HG03039 (cell line): Measurements from ENCODE around the gene GIPC3.
"Not testable (repeated sequence)": the region's sequence is repeated elsewhere in the genome, so short reads cannot be mapped to it uniquely, and the experiment has no call there.

Source experiments
- ATAC-seq: cut with Tn5 transposase; IDR thresholded peaks from one replicate; pipeline ENCODE4 v1.9.1; 2021; ENCODE audit warnings: mild to moderate bottlenecking, moderate library complexity; ENCODE audit not compliant: unreplicated experiment

GIPC3 gene

DNA sequence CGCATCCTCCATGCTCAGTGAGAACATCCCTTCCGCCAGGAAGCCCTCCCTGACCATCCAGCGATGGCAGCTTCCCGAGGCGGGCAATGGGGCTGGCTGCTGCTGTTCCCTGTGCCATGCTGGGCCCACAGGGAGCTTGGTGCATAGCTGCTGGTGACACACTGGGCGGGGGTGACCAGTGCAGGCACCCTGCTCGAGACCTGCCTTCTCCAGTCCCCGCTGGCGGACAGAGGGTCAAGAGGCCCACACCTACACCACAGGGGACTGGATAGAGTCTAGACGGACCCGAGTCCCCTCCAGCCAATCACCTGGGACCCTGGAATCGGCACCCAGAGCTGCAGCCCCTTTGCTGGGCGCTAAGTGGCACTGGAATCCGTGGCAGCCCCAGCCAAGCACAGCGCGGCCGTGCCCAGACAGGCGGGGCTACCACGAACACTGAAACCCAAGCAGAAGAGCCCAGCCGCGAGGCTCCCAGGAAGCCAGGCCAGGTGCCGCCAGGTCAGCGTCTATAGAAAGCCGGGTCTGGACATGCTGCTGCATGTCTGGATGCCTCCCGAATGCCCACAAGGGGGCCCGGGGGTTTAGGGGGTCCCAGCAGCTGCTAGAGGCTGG lies 30.4 kb downstream of the GIPC3 start:
- ATAC-seq: no peak

DNA sequence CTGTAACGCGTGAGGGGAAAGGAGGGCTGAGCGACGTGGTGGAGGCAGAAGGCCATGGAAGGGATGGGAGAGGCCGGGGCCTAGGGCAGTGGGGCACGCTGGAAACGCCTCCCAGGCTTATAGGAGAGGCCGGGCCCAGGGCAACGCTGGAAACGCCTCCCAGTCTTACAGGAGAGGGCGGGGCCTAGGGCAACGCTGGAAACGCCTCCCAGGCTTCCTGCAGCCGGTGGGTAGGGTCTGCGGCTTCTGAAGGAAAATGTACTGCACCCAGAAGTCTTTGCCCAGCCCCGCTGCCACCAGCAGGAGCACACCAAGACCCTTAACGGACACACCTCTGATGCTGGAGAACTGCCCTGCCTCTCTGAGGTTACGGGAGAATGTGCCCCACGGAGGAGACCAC lies 32.2 kb downstream of the GIPC3 start:
- ATAC-seq: no peak

DNA sequence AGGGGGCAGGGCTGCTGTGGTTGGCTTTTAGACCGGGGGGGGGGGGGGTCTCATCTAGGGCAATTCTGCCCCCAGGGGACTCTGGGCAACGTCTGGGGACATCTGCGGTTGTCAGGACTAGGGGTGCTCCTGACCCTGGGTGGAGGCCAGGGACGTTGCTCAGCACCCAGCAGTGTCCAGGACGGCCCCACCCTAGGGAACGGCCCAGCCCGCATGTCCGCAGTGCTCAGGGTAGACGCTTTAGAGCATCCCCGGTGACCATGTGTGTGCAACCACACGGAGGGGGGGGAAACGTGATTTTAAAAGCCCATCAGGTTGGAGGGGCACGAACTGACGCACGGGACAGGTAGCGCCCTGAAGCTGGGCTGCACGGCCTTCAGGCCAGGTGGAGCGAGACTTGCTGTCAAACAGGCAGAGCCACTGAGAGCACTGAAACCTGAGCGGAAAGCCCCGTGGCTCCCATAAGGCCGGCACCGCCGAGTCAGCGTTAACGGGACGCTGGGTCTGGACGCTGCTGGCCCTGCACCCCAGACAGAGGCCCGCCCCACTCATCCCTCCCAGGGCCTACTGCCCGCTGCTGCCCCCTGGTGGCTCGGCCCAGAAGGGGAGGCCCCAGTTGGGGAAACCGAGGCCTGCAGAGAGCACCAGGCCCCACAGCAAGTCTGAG lies 33.0 kb downstream of the GIPC3 start:
- no peak for ATAC-seq

DNA sequence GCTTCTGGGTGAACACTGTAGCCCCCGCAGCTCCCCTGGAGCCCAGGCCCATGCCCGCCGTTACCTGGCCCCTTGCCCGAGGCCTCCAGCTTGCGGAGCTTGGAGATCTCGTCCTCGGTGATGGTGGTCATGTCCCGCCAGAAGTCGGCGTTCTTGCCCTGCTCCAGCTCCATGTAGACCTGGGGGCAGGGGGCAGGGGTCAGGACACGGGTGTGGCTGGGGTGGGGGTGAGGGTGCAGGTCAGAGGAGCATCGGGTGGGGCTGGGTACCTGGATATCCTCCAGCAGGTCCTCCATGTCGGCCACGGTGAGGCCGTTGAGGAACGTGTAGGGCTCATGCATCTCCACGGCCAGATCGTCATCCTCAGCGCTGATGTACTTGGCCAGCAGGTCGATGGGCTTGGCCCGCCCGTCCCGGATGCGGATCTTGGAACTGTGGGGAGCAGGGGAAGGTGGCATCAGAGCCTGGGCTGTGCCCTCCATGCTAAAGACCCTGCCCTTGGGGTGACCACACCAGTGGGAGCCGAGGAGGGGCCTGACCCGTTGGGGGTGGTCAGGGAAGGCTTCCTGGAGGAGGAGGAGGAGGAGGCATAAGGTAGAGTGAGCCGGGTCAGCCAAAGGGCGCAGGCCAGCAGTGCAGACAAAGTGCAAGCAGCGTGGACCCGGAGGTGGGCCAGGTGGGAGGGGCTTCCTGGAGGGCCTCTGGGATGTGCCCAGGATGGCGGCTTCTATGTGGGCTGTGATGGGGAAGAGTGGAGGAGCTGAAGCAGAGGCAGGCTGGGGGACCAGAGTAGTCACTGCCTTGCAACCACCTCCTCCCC lies 33.7 kb downstream of the GIPC3 start:
- ATAC-seq: no peak

DNA sequence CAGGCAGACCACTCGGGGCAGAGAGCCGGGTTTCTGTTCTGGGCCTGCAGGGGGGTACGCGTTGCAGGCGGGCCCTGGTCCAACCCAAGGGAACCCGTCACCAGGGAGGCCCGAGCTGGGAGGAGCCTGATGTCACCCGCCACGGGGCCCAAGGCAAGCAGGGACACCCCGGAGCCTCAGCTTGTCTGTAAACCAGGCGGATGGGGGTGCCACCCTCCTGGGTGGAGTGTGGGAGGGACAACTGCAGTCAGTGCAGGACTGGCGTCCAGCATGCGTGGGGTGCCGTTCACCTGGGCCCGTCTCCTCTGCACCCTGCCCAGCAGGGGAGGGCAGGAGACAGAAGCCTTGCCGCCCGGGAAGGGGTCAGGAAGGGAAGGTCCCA lies 34.3 kb downstream of the GIPC3 start:
- no peak for ATAC-seq

DNA sequence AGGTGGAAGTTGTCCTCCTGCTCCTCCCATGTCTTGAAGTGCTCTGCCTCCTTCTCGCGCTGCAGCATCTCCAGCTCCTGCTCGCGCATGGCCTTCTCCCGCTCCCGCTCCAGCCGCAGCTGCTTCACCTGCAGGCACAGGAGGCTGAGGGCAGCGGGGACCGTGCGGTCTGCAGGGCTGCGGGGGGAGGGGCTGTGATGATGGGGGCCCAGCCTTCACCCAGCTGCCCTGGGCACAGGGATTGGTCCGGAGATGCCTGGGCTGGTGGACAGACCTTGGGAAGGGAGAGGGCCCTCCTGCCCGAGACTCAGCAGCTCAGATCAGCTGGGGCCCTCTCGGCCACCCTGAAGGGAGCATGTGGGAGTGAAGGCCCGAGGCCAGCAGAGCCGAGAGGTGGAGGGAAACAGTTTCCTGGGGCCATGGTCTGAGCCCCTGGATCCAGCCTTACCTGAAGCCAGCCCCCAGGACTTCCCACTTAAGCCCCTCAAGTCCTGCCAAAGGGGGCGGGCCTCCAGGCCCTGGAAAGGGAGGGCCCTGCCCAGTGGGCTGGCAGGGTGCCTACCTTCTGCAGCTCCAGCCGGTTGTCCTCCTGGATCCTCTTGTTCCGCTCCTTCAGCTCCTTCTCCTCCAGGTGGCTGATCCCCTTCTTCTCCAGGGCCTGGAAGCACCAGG lies 35.0 kb downstream of the GIPC3 start:
- no peak for ATAC-seq

DNA sequence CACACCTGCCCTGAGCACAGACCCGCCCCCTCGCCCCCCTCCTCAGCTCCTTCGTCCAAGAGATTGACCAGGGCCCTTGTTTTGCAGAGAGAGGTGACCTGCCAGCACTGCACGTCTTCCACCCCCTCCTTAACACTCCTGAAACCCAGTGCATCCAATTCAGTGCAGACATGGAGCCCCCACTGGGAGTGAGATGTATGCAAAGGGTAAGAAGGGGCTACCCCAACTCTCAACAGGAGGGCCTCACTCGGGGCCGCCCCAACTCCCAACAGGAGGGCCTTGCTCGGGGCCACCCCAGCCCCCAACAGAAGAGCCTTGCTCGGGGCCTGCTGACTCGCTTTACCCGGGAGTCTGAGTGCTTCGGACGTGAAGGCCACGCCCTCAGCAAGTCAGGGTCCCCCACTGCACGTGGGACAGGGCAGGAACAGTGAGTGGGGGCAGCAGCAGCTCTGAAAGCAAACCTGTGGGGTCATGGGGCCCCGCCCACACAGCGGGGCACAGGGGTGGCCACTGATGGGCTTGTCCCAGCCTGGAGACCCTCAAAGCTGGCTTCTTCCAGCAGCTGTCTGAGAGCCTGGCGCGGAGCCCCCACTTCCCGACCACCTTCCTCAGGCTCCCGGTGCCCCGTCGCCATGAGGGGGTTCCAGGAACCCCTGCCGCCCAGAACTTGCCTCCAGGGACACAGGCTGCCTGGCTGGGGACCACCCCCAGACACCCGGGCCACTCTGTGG lies 35.7 kb downstream of the GIPC3 start:
- ATAC-seq: no peak

DNA sequence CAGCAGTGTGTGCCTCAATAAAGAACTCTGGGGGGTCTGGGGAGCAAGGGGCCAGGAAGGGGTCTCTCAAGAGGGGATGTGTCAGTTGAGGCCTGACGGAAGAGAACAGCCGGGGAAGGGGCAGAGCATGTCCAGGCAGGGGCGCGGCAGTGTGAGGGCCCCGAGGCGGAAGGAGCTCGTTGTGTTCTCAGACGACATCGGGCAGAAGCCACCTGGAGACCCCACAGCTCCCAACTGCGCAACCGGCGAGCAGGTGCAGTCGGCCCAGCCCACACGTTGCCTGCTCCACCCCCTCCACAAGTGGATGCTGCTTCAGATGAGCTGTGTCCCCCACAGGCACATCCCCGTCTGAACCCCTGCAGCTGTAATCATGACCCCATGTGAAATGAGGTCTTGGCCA lies 36.4 kb downstream of the GIPC3 start:
- ATAC-seq: no peak

DNA sequence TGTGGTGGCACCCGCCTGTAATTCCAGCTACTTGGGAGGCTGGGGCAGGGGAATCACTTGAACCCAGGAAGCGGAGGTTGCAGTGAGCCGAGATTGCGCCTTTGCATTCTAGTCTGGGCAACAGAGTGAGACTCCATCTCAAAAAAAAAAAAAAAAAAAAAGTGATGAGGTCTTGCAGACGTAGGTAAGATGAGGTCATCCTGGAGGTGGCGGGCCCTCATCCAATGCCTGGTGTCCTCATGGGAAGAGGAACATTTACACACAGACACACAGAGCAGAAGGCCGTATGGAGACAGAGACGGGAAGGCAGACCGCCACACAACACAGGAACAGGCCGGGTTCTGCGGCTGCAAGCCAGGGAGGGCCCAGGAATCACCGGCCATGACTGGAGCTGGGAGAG lies 36.9 kb downstream of the GIPC3 start:
- no peak for ATAC-seq

DNA sequence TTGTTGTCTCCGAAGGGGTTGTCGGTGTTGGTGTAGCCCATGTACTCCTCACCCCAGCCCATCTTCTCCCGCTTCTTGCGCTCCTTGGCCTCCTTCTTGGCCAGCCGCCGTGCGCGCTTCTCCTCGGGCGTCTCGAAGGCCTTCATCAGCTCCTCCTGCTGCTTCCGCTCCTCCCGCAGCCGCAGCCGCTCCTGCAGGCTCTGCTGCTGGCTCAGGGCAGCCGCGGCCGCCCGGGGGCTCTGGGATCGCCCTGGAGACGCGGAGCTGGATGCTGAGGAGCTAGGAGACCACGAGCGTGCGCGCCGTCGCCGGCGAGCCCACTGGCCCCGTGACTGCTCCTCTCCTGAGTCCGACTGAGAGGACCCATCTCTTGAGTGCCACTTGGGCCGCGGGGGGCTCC lies 38.4 kb downstream of the GIPC3 start:
- no peak for ATAC-seq

DNA sequence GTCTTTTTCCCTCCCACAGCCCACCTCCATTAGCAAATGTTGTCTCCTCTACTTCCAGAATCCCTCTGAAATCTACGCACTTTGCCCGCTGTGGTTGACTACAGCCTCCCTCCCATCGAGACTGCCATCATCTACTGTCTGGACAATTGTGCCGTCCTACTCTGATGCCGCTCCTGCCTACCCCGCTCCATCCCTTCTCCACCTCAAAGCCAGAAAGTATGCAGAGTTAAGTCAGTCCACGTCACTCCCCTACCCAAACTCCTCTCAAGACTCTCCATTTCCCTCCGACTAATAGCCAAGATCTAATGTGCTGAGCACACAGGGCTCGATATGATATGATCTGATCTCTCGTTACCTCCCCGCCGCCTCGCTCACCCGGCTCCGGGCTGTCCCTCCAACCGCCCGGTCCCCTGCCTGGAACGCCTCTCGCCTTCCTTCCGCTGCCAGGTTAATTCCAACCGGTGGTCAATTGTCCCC lies 40.8 kb downstream of the GIPC3 start:
- peak; percentile 10 for ATAC-seq

DNA sequence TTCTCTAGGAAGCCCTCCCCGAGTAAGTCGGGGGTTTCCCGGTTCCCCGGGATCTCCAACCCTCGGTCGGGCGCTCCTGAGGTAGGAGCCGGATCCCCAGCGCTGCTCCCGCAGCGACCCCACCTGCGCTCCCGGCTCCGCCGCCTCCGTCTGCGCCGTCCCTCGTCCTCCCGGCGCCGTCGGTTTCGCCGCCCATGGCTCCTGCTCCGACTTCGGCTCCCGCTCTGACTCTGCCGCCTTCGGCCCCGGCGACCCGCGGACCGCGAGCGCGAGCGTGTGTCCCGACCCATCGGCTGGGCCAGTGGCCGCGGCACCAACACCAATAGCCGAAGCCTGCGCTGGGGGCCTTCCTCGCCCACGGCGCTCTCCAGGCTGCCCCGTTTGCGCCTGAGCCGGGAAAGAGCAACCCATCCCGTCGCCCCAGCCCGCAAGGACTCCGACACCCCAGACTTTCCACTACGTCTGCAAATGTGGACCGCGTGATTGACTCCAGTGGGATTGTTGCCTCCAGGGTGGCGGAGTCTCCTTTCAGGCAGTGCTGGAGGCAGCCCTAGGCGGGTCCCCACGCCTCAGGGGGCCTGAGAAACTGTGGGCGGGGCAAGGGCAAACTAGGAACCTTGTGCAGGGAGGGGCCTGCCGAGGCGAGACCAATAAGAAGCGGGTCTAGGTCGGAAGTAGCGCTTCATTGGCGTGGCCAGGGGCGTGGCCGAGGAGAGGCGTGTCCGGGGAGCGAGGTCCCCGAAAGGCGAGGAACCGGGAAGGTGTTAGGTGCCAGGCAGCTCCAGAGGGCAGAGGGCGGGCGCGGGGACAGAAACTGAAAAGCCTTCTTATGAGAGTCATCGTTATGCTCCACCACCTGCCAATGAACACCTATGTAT lies 41.4 kb downstream of the GIPC3 start, which contains the start of gene CACTIN:
Gene CACTIN (minus strand): TSS at position 318 of the 878 bp plus-strand sequence. CDS start 28 bp downstream, at position 290.
- peak; percentile 86 for ATAC-seq

DNA sequence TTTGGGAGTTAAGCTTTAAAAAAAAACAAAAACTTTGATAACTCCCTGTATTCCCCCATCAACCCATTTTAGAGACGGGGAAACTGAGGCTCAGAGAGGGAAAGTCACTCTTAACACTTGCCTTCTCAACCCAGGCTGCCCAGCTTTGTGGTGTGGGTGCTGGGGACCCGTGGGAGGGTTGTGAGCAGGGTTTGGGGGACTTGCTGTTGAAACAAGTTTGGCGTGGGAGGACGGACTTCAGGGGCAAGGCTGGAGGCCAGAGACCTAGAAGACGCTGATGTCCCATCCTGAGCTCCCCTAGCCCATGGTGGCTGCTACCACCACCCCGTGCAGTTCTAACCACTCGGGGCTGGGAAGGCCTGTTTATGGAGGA lies 42.1 kb downstream of the GIPC3 start:
- no peak for ATAC-seq

DNA sequence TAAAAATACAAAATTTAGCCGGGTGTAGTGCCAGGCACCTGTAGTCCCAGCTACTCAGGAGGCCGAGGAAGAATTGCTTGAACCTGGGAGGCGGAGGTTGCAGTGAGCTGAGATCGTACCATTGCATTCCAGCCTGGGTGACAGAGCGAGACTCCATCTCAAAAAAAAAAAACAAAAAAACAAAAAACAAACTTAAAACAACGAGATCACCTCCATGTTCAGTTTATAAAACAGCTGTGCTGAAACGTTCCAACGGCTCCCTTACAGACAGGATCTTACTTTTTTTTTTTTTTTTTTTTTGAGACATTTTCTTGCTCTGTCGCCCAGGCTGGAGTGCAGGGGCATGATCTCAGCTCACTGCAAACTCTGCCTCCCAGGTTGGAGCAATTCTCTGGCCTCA lies 43.5 kb downstream of the GIPC3 start:
- ATAC-seq: not testable (repeated sequence)

DNA sequence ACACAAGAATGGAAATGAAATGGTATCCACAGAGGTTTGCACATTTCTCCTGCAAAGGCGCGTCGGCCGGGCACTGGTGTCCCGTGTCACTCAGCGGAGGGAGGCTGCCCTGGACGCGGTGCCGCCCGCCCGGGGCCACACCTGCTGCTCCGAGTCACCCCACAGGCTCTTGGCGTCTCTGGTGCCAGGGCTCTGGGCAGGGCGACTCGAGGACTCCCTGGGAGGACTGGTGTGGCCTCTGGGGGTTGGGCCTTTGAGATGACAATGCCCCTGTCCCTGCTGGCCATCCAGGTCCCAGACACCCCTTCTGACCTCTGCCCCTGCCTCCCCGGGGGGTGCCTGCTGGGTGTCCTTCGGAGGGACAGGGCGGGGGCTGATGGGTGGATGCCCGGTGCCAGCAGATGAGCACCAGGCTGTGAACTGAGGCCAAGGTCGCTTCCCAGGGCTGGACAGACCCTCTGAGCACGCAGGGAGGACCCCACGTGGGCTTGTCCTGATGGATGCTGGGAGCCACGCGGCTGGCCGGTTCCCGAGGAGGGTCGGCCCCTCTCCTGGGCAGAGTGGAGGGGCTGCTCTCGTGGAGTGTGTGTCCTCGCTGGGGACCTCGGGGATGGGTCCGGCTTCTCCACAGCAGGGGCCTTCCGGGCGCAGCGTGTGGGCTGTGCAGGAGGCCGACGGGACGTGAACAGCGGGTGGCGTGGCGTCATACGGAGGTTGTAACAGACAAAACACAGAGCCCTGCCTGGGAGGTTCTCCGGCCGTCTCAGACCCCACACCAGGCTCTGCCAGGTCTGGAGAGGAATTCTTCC lies 46.0 kb downstream of the GIPC3 start:
- no peak for ATAC-seq

DNA sequence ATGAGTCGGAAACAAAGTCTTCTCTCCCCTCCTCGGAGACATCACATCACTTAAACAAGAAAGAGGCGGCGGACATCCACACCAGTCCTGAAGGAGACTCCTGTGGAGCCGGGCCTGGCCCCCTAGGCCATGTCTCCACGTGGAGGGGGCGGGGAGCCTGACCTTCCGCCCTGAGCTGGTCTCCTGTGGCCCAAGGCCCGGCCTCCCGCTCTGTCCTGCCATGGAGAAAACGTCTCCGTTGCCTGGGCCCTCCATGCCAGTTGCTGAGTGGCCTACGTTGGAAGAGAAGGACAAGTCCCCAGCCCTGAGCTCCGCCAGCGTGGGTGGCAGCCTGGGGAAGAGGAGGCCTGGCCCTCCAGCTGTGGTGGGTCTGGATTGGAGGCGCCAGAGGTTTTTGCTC lies 46.8 kb downstream of the GIPC3 start:
- ATAC-seq: no peak

DNA sequence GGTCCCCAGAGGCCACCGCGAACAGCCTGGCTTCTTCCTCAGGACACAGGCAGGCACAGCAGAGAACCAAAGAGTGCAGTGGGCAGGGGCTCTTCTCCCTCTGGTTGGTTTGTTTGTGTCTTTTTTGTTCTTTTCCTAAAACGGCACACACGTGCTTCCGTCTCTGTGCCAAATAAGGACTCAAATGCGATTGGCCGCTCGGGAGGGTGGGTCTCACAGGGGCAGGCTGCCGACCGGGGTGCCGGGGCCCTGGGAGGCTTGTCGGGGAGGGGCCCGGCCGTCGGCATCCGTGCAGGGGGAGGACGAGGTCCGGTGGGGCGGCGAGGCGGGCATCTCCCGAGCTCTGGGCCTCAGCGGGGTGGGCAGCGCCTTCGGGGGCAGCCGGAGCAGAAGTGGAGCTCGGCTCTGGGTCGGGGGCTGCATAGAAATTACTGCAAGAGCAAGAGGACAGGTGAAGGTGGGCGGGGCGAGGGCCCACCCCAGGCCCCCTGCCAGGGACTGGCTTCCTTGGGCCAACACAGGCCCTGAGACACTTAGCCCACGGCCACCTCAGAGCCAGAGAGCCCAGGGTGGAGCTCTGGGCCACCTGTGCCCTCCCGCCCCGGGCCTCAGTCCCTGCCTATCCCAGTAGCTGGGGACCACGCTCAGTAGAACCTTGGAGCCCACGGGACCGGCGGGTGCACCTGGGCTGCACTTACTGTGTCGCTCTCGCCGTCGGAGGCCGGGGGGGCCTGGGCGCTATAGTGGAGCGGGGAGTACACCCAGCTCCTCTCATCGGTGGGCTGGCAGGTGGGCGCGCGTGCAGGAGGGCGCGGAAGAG lies 47.7 kb downstream of the GIPC3 start:
- ATAC-seq: no peak

DNA sequence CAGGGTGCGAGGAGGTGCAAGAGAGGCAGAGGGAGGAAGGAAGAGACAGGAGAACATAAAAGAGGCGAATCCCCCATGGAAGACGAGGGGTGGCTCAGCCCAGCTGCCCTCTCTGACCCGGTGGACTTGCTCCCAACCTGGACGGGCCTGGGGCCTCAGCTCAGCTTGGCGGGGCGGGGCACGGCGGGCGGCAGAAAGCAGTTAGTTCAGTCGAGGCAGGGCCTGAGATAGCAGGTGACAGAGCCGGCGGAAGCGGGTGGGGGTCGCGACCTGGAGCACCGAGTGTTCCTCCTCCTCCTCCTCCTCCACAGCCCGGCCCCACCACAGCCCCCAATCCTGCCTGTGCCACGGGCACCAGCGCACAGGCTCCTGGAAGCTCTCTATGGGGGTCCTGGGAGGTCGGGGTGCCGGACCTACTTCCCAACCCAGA lies 48.3 kb downstream of the GIPC3 start:
- ATAC-seq: no peak
